ENCODE data around the gene ANKRD52. TPM values are rescaled to one million over a fixed set of nuclear protein-coding genes. Genes with fewer than 3 reads are reported as not detected.
"Not testable (repeated sequence)": the region's sequence is repeated elsewhere in the genome, so short reads cannot be mapped to it uniquely, and the experiment has no call there.

ANKRD52 gene
- total RNA-seq, 1 experiment from 2014 or later = 45.3 TPM

- Mint-ChIP-seq H3K27me3 (ENCODE audit: unreplicated experiment) (no peaks in the 10 kb centered on the region), H3K27ac (ENCODE audit: unreplicated experiment) (no peak overlapping the region), H3K4me1 (ENCODE audit: low read depth, unreplicated experiment) (no peaks in the 10 kb centered on the region), H3K4me3 (ENCODE audit: low read depth, unreplicated experiment) (no peak overlapping the region), H3K9me3 (ENCODE audit: low read depth, unreplicated experiment) (no peaks in the 10 kb centered on the region), H3K36me3 (ENCODE audit: insufficient read depth, unreplicated experiment) (peaks cover 73% of the 10 kb centered on the region)
- no peak for DNase-seq
- CTCF ChIA-PET = interaction anchor here (0.8 kb wide), 1 partner anchor 35 kb away, joined by 3 read pairs; no protein-coding TSS in a partner anchor
- no peak for TF ChIP-seq CTCF (IDR thresholded peaks at IDR 0.05; ENCODE audit: unreplicated experiment)
- intact Hi-C loops (cut with micrococcal nuclease; ENCODE audit: unreplicated experiment) = no loop called here
- no TSS peak for BruUV-seq (replicated peaks)
Observed at GRCh38 chr12:56278905-56279304, 20.7 kb upstream of the ANKRD52 start.

- H3K27me3 Mint-ChIP-seq (ENCODE audit: unreplicated experiment) = no peaks in the 10 kb centered on the region
- no peak overlapping the region for H3K27ac Mint-ChIP-seq (ENCODE audit: unreplicated experiment)
- no peak for TF ChIP-seq CTCF (IDR thresholded peaks at IDR 0.05; ENCODE audit: unreplicated experiment)
- no peaks in the 10 kb centered on the region for H3K9me3 Mint-ChIP-seq (ENCODE audit: low read depth, unreplicated experiment)
- no peaks in the 10 kb centered on the region for H3K4me1 Mint-ChIP-seq (ENCODE audit: low read depth, unreplicated experiment)
- DNase-seq = no peak
- no TSS peak for BruUV-seq (replicated peaks)
- CTCF ChIA-PET = no interaction called here
- intact Hi-C loops (cut with micrococcal nuclease; ENCODE audit: unreplicated experiment) = no loop called here
- peaks cover 68% of the 10 kb centered on the region for H3K36me3 Mint-ChIP-seq (ENCODE audit: insufficient read depth, unreplicated experiment)
- no peak overlapping the region for H3K4me3 Mint-ChIP-seq (ENCODE audit: low read depth, unreplicated experiment)
Observed at GRCh38 chr12:56274299-56274698, 16.1 kb upstream of the ANKRD52 start.

- H3K9me3 Mint-ChIP-seq (ENCODE audit: low read depth, unreplicated experiment); intact Hi-C loops (cut with micrococcal nuclease; ENCODE audit: unreplicated experiment); H3K27ac Mint-ChIP-seq (ENCODE audit: unreplicated experiment); H3K27me3 Mint-ChIP-seq (ENCODE audit: unreplicated experiment); H3K4me3 Mint-ChIP-seq (ENCODE audit: low read depth, unreplicated experiment); H3K4me1 Mint-ChIP-seq (ENCODE audit: low read depth, unreplicated experiment); DNase-seq; CTCF ChIA-PET: not testable (repeated sequence)
- BruUV-seq (replicated peaks) = TSS peak; percentile 44
- H3K36me3 Mint-ChIP-seq (ENCODE audit: insufficient read depth, unreplicated experiment) = peaks cover 57% of the 10 kb centered on the region
Observed at GRCh38 chr12:56272468-56272867, 14.3 kb upstream of the ANKRD52 start.

GRCh38 chr12:56271031-56271430 is 12.8 kb upstream of the ANKRD52 start:
- Mint-ChIP-seq H3K9me3 (ENCODE audit: low read depth, unreplicated experiment) (no peaks in the 10 kb centered on the region), H3K4me3 (ENCODE audit: low read depth, unreplicated experiment) (no peak overlapping the region), H3K27ac (ENCODE audit: unreplicated experiment) (no peak overlapping the region), H3K4me1 (ENCODE audit: low read depth, unreplicated experiment) (peaks cover 8% of the 10 kb centered on the region), H3K27me3 (ENCODE audit: unreplicated experiment) (no peaks in the 10 kb centered on the region), H3K36me3 (ENCODE audit: insufficient read depth, unreplicated experiment) (peaks cover 60% of the 10 kb centered on the region)
- CTCF ChIA-PET = interaction anchor here (0.6 to 1.0 kb wide), 3 partner anchors 13 to 427 kb away, joined by 3 to 4 read pairs (median 3); partner anchors contain the start of gene ANKRD52
- no peak for DNase-seq
- intact Hi-C loops (cut with micrococcal nuclease; ENCODE audit: unreplicated experiment) = no loop called here
- no TSS peak for BruUV-seq (replicated peaks)
- TF ChIP-seq CTCF (IDR thresholded peaks at IDR 0.05; ENCODE audit: unreplicated experiment) = no peak

- no peaks in the 10 kb centered on the region for H3K27me3 Mint-ChIP-seq (ENCODE audit: unreplicated experiment)
- H3K4me3 Mint-ChIP-seq (ENCODE audit: low read depth, unreplicated experiment) = peak overlapping the region; percentile 99
- BruUV-seq (replicated peaks) = no TSS peak
- intact Hi-C loops (cut with micrococcal nuclease; ENCODE audit: unreplicated experiment) = no loop called here
- H3K27ac Mint-ChIP-seq (ENCODE audit: unreplicated experiment) = no peak overlapping the region
- peaks cover 8% of the 10 kb centered on the region for H3K4me1 Mint-ChIP-seq (ENCODE audit: low read depth, unreplicated experiment)
- CTCF ChIA-PET = interaction anchor here (0.5 to 1.4 kb wide), 4 partner anchors 10 to 94 kb away, joined by 3 to 6 read pairs (median 4); partner anchors contain the start of genes ANKRD52 and RNF41
- TF ChIP-seq CTCF (IDR thresholded peaks at IDR 0.05; ENCODE audit: unreplicated experiment) = no peak
- H3K36me3 Mint-ChIP-seq (ENCODE audit: insufficient read depth, unreplicated experiment) = peaks cover 42% of the 10 kb centered on the region
- H3K9me3 Mint-ChIP-seq (ENCODE audit: low read depth, unreplicated experiment) = no peaks in the 10 kb centered on the region
- DNase-seq = no peak
Observed at GRCh38 chr12:56267443-56268071, 9.4 kb upstream of the ANKRD52 start.

Data from Calu3 (cell line).